DMS79 (cell line): ENCODE measurements around the gene TNFSF9.

Experiments
- DNase-seq: peaks from one replicate; lab custom pipeline; 2025; lab: John Stamatoyannopoulos, UW

The TNFSF9 gene

GRCh38 chr19:6530386-6531162 is at the start of gene TNFSF9:
TNFSF9 (plus strand) TSS chr19:6531026; CDS start chr19:6531037, 11 bp downstream.
- peak; percentile 5 for DNase-seq

- no peak for DNase-seq
Measured at GRCh38 chr19:6481541-6482342, 49.1 kb upstream of the TNFSF9 start, which contains the start of gene DENND1C. DENND1C (minus strand) TSS chr19:6481787; CDS start chr19:6481695, 92 bp downstream.

GRCh38 chr19:6482343-6482686 is 48.5 kb upstream of the TNFSF9 start:
- no peak for DNase-seq

GRCh38 chr19:6483235-6483634 is 47.6 kb upstream of the TNFSF9 start:
- no peak for DNase-seq

- no peak for DNase-seq
Measured at GRCh38 chr19:6484230-6484629, 46.6 kb upstream of the TNFSF9 start.

GRCh38 chr19:6484831-6485230 is 46.0 kb upstream of the TNFSF9 start:
- DNase-seq: no peak

- no peak for DNase-seq
Measured at GRCh38 chr19:6489278-6490061, 41.4 kb upstream of the TNFSF9 start.

- no peak for DNase-seq
Measured at GRCh38 chr19:6490134-6490533, 40.7 kb upstream of the TNFSF9 start.

- DNase-seq: no peak
Measured at GRCh38 chr19:6491802-6492592, 38.8 kb upstream of the TNFSF9 start.

GRCh38 chr19:6494438-6495036 is 36.3 kb upstream of the TNFSF9 start:
- no peak for DNase-seq

GRCh38 chr19:6495947-6496346 is 34.9 kb upstream of the TNFSF9 start:
- no peak for DNase-seq

GRCh38 chr19:6498294-6499036 is 32.4 kb upstream of the TNFSF9 start:
- DNase-seq: no peak

- no peak for DNase-seq
Measured at GRCh38 chr19:6499052-6499790, 31.6 kb upstream of the TNFSF9 start.

- no peak for DNase-seq
Measured at GRCh38 chr19:6500837-6501739, 29.7 kb upstream of the TNFSF9 start.

- no peak for DNase-seq
Measured at GRCh38 chr19:6501740-6502648, 28.8 kb upstream of the TNFSF9 start, which contains the start of gene TUBB4A. TUBB4A (minus strand) TSS chr19:6502309; CDS start chr19:6502212, 97 bp downstream.

- DNase-seq: no peak
Measured at GRCh38 chr19:6503407-6504201, 27.2 kb upstream of the TNFSF9 start.
